Right lobe of liver (tissue), 4 donors: ENCODE data around the gene SLC35B4.

Source experiments
- POLR2A ChIP-seq: fragments of 450-650 bp; IDR thresholded peaks from one replicate; pipeline ENCODE4 v1.6.1; 2017; ENCODE audit warnings: antibody characterized with exemption, mild to moderate bottlenecking
- TF ChIP-seq, protein P1 (sequence below), 4 donors: fragments of 200-600 bp in 3 of 4; fragments of 450-650 bp in 1 of 4; IDR thresholded peaks; one replicate each; pipeline versions ENCODE4 v1.5.1 to v1.8.0; 2016 to 2022; ENCODE audit warnings: antibody characterized with exemption in 4 of 4, mild to moderate bottlenecking in 2 of 4
- donor health status: DM: no; HTN: no; CAD: no.
- donor health status: DM: no; HTN: no; CAD: no.
- donor health status: DM: no; HTN: yes; CAD: no.

DNA sequence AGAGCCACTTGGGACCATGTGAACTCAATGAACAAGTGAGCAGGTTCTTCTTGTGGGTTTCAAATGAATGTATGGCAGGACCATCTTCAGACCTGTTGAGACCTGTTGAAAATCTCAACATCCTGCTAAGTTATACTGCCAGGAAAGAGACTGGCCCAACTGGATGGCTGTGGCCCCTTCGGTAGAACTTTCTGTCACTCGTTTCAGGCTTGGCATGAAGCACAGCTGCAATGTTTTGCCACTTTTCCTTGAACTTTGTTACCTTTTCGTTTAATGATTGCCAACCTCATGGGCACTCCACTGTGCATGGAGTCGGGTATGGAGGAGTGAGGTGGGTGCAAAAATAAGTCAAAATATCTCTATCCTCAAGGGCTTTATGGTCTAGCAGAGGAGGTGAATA is 36.7 kb upstream of the SLC35B4 start:
- peak; percentile 49 for TF ChIP-seq POLR2A
- TF ChIP-seq, protein P1, sequence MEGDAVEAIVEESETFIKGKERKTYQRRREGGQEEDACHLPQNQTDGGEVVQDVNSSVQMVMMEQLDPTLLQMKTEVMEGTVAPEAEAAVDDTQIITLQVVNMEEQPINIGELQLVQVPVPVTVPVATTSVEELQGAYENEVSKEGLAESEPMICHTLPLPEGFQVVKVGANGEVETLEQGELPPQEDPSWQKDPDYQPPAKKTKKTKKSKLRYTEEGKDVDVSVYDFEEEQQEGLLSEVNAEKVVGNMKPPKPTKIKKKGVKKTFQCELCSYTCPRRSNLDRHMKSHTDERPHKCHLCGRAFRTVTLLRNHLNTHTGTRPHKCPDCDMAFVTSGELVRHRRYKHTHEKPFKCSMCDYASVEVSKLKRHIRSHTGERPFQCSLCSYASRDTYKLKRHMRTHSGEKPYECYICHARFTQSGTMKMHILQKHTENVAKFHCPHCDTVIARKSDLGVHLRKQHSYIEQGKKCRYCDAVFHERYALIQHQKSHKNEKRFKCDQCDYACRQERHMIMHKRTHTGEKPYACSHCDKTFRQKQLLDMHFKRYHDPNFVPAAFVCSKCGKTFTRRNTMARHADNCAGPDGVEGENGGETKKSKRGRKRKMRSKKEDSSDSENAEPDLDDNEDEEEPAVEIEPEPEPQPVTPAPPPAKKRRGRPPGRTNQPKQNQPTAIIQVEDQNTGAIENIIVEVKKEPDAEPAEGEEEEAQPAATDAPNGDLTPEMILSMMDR (IDR thresholded peaks at IDR 0.05): no peak
